ENCODE results near the gene IFNL3.

The IFNL3 gene

GRCh38 chr19:39238209-39238608, 6.6 kb downstream of the IFNL3 start:
- no peak for DNase-seq (ENCODE audit: low read depth)
- no peak overlapping the region for H3K4me3 ChIP-seq (ENCODE audit: low read length)
- no peak for TF ChIP-seq CTCF (conservative IDR thresholded peaks at IDR 0.05; ENCODE audit: low read depth, low read length)

- DNase-seq (ENCODE audit: low read depth): no peak
- TF ChIP-seq CTCF (conservative IDR thresholded peaks at IDR 0.05; ENCODE audit: low read depth, low read length): no peak
- H3K4me3 ChIP-seq (ENCODE audit: low read length): no peak overlapping the region
Observed at GRCh38 chr19:39237200-39238184, 7.3 kb downstream of the IFNL3 start.

- TF ChIP-seq CTCF (conservative IDR thresholded peaks at IDR 0.05; ENCODE audit: low read depth, low read length): no peak
- DNase-seq (ENCODE audit: low read depth): no peak
- no peak overlapping the region for H3K4me3 ChIP-seq (ENCODE audit: low read length)
Observed at GRCh38 chr19:39236527-39236926, 8.3 kb downstream of the IFNL3 start.

GRCh38 chr19:39232708-39233107, 12.1 kb downstream of the IFNL3 start:
- TF ChIP-seq CTCF (conservative IDR thresholded peaks at IDR 0.05; ENCODE audit: low read depth, low read length): no peak

GRCh38 chr19:39230096-39230764, 14.6 kb downstream of the IFNL3 start:
- no peak for TF ChIP-seq CTCF (conservative IDR thresholded peaks at IDR 0.05; ENCODE audit: low read depth, low read length)
- DNase-seq (ENCODE audit: low read depth): no peak
- H3K4me3 ChIP-seq (ENCODE audit: low read length): no peak overlapping the region

More at GRCh38 chr19:39232708-39233107, 12.1 kb downstream of the IFNL3 start:
- no peak overlapping the region for H3K4me3 ChIP-seq (ENCODE audit: low read length)
- DNase-seq (ENCODE audit: low read depth): no peak

- no peak for DNase-seq (ENCODE audit: low read depth)
- no peak overlapping the region for H3K4me3 ChIP-seq (ENCODE audit: low read length)
- no peak for TF ChIP-seq CTCF (conservative IDR thresholded peaks at IDR 0.05; ENCODE audit: low read depth, low read length)
Observed at GRCh38 chr19:39224910-39225309, 19.9 kb downstream of the IFNL3 start.

Data from retinal pigment epithelial cell (primary cell).